ENCODE data around the gene MACROD1. TPM values are rescaled to one million over a fixed set of nuclear protein-coding genes. Genes with fewer than 3 reads are reported as not detected.

The MACROD1 gene
- total and polyA plus RNA-seq, 9 of the 15 experiments (the other 6 are each of a cell fraction or from before 2014, with no cell fraction given): 1.1 to 60.0 (median 26.4) TPM

- TF ChIP-seq E2F8 (IDR thresholded peaks at IDR 0.05; ENCODE audit: low read depth, partially characterized antibody) (peak; percentile 76), FOXP1 (CRISPR knock-in tag; IDR thresholded peaks at IDR 0.05) (no peak), MNT (conservative IDR thresholded peaks at IDR 0.05) (peak; percentile 73 to 74), PML (IDR thresholded peaks at IDR 0.05; ENCODE audit: low read length) (peak; percentile 55; the same call in 1 of the 2 replicates), ZNF507 (tag; conservative IDR thresholded peaks at IDR 0.05) (no peak), RBFOX2 (IDR thresholded peaks at IDR 0.05; ENCODE audit: low read depth, low read length) (peak; percentile 98), ARID3B (CRISPR knock-in tag; IDR thresholded peaks at IDR 0.05; ENCODE audit: borderline replicate concordance) (no peak), ARID2 (IDR thresholded peaks at IDR 0.05) (no peak), DACH1 (IDR thresholded peaks at IDR 0.05; ENCODE audit: partially characterized antibody) (no peak), CHD2 (IDR thresholded peaks at IDR 0.05; ENCODE audit: low read depth, low read length) (no peak), NONO (IDR thresholded peaks at IDR 0.05; ENCODE audit: low read depth in 2 of 2, low read length in 1 of 2) (peak in 1 of 2 experiments; percentile 68; a peak in 1 of 4 replicates), FOXP4 (CRISPR knock-in tag; IDR thresholded peaks at IDR 0.05; ENCODE audit: borderline replicate concordance) (no peak), ZNF780A (CRISPR knock-in tag; IDR thresholded peaks at IDR 0.05) (no peak), ZNF217 (CRISPR knock-in tag; IDR thresholded peaks at IDR 0.05) (no peak), ATF6 (CRISPR knock-in tag; IDR thresholded peaks at IDR 0.05) (no peak), JUND (IDR thresholded peaks at IDR 0.05; ENCODE audit: borderline replicate concordance, low read depth, low read length) (no peak), JUND (tag; IDR thresholded peaks at IDR 0.05; ENCODE audit: borderline replicate concordance, low read depth, low read length) (peak; percentile 12; the same call in 1 of the 3 replicates)
Observed at GRCh38 chr11:63986156-63986931, 179.6 kb downstream of the MACROD1 start, which contains the start of gene OTUB1 (continued).
